SK-N-MC (cell line): ENCODE measurements around the gene SP1.

Experiments
- EZH2 ChIP-seq: fragments of 200-600 bp; sonication (generic); IDR thresholded peaks from one replicate; pipeline ENCODE4 v1.6.1; 2017; ENCODE audit warnings: antibody characterized with exemption
- FOXP2 ChIP-seq: optimal IDR thresholded peaks from 2 replicates; pipeline ENCODE3; 2011; ENCODE audit warnings: mild to moderate bottlenecking, moderate library complexity; ENCODE audit not compliant: insufficient read depth; ENCODE audit errors: extremely low read length, control extremely low read depth
- POLR2AphosphoS5 ChIP-seq: IDR thresholded peaks from 2 replicates; pipeline ENCODE4 v1.6.1; 2012; ENCODE audit warnings: mild to moderate bottlenecking, low read depth, low read length, borderline replicate concordance

DNA sequence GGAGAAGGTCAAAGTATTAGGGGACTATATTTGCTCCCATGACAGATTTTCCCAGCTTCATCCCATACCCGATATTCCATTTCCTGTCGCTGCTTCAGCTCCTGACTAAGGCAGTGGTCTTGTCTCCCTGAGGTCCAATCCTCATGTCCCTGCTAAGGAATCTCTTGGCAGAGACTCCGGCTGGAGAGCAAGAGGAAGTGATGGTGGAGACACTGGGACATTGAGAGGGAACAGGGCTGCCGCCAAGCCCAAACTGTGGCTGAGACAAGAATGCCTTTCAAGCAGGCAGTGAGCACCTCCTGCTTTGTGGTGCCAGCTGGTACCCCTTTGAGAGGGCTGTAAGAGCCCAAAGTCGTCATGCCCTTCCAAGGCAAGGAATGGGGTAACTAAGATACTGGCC lies 49.3 kb upstream of the SP1 start:
- TF ChIP-seq POLR2AphosphoS5 = no peak
- no peak for TF ChIP-seq EZH2
- TF ChIP-seq FOXP2 = no peak
